NAMALWA (cell line): ENCODE data around the gene WDR7.
"Not testable (repeated sequence)": the region's sequence is repeated elsewhere in the genome, so short reads cannot be mapped to it uniquely, and the experiment has no call there.

ENCODE experiments used
- DNase-seq: peaks from one replicate; pipeline ENCODE4 v3.0.0-alpha.2; 2015; ENCODE audit warnings: low spot score

WDR7 gene

GRCh38 chr18:56654280-56654679 lies 3.1 kb downstream of the WDR7 start:
- DNase-seq, result not testable (repeated sequence)

- no peak for DNase-seq
Measured at GRCh38 chr18:56658261-56658660, 7.1 kb downstream of the WDR7 start.

- DNase-seq, result no peak
Measured at GRCh38 chr18:56659111-56659510, 8.0 kb downstream of the WDR7 start.

GRCh38 chr18:56660655-56661054 lies 9.5 kb downstream of the WDR7 start:
- DNase-seq, result no peak

GRCh38 chr18:56661360-56662062 lies 10.4 kb downstream of the WDR7 start:
- no peak for DNase-seq

- DNase-seq, result no peak
Measured at GRCh38 chr18:56662063-56662408, 10.9 kb downstream of the WDR7 start.

- DNase-seq, result no peak
Measured at GRCh38 chr18:56662502-56662901, 11.3 kb downstream of the WDR7 start.

GRCh38 chr18:56662902-56663301 lies 11.7 kb downstream of the WDR7 start:
- DNase-seq, result no peak

GRCh38 chr18:56672391-56672790 lies 21.2 kb downstream of the WDR7 start:
- no peak for DNase-seq

- DNase-seq, result no peak
Measured at GRCh38 chr18:56672981-56673380, 21.8 kb downstream of the WDR7 start.

- DNase-seq, result no peak
Measured at GRCh38 chr18:56676639-56677038, 25.5 kb downstream of the WDR7 start.

GRCh38 chr18:56678836-56679565 lies 27.8 kb downstream of the WDR7 start:
- no peak for DNase-seq

GRCh38 chr18:56684277-56684676 lies 33.1 kb downstream of the WDR7 start:
- no peak for DNase-seq

- DNase-seq, result no peak
Measured at GRCh38 chr18:56691530-56691929, 40.4 kb downstream of the WDR7 start.

GRCh38 chr18:56696966-56697365 lies 45.8 kb downstream of the WDR7 start:
- no peak for DNase-seq

GRCh38 chr18:56702946-56703345 lies 51.8 kb downstream of the WDR7 start:
- DNase-seq, result peak; percentile 77

- DNase-seq, result peak; percentile 62
Measured at GRCh38 chr18:56709463-56709862, 58.3 kb downstream of the WDR7 start.

- DNase-seq, result no peak
Measured at GRCh38 chr18:56711708-56712445, 60.7 kb downstream of the WDR7 start.

GRCh38 chr18:56712761-56713160 lies 61.6 kb downstream of the WDR7 start:
- DNase-seq, result no peak

- DNase-seq, result no peak
Measured at GRCh38 chr18:56715121-56715520, 64.0 kb downstream of the WDR7 start.

GRCh38 chr18:56716692-56717146 lies 65.6 kb downstream of the WDR7 start:
- DNase-seq, result no peak

GRCh38 chr18:56721031-56721430 lies 69.9 kb downstream of the WDR7 start:
- DNase-seq, result no peak

- no peak for DNase-seq
Measured at GRCh38 chr18:56721491-56721890, 70.3 kb downstream of the WDR7 start.
